OCI-LY7 (cell line): ENCODE results near the gene PLPP1. TPM values are rescaled to one million over a fixed set of nuclear protein-coding genes. Genes with fewer than 3 reads are reported as not detected.

ENCODE experiments used
- BruUV-seq: library from RNA; stranded (reverse); fragments of 400-500 nt; replicated peaks from 2 replicates; lab custom pipeline; 2021; lab: Mats Ljungman, UMichigan
- CTCF ChIA-PET: fragments of 300-600 bp; sonication (Branson Sonifier 250); formaldehyde crosslinking; loops from one replicate; lab custom pipeline; 2022; ENCODE audit warnings: antibody characterized with exemption; ENCODE audit not compliant: unreplicated experiment; lab: Charles Lee
- POLR2A ChIA-PET: fragments of 300-600 bp; sonication (Branson Sonifier 250); formaldehyde crosslinking; loops from one replicate; lab custom pipeline; 2022; ENCODE audit warnings: antibody characterized with exemption; lab: Charles Lee
- DNase-seq: peaks from one replicate; pipeline ENCODE4 v3.0.0-alpha.2; 2015; ENCODE audit warnings: low spot score
- H2AFZ ChIP-seq: fragments of 200-600 bp; sonication (generic), shearing (Covaris generic); 2 replicates; pipeline ENCODE4 v1.6.1; 2014; ENCODE audit warnings: mild to moderate bottlenecking, antibody characterized with exemption, low read length, moderate library complexity
- H3K27ac ChIP-seq: fragments of 200-600 bp; sonication (generic); 2 replicates; pipeline ENCODE4 v1.5.1; 2014; ENCODE audit warnings: mixed run types, low read depth, mild to moderate bottlenecking, moderate library complexity, low read length, inconsistent platforms; ENCODE audit not compliant: poor library complexity, severe bottlenecking
- H3K36me3 ChIP-seq: fragments of 200-600 bp; sonication (generic); 2 replicates; pipeline ENCODE4 v1.6.1; 2014; ENCODE audit warnings: mild to moderate bottlenecking, antibody characterized with exemption, low read length, moderate library complexity, mixed read lengths; ENCODE audit not compliant: insufficient read depth
- H3K4me1 ChIP-seq: fragments of 200-600 bp; sonication (generic); 2 replicates; pipeline ENCODE4 v1.5.1; 2014; ENCODE audit warnings: mild to moderate bottlenecking, low read length; ENCODE audit not compliant: insufficient read depth, poor library complexity, severe bottlenecking
- H3K4me2 ChIP-seq: fragments of 200-600 bp; sonication (generic); 2 replicates; pipeline ENCODE4 v1.6.1; 2014; ENCODE audit warnings: mild to moderate bottlenecking, low read length
- H3K4me3 ChIP-seq: fragments of 200-600 bp; sonication (generic); 2 replicates; pipeline ENCODE4 v1.5.1; 2014; ENCODE audit warnings: mild to moderate bottlenecking, low read depth, low read length; ENCODE audit not compliant: poor library complexity, severe bottlenecking
- H3K79me2 ChIP-seq: fragments of 200-600 bp; sonication (generic); 2 replicates; pipeline ENCODE4 v1.6.1; 2016; ENCODE audit warnings: low read depth, mild to moderate bottlenecking, low read length, moderate library complexity, mixed read lengths; ENCODE audit not compliant: insufficient read depth
- H3K9me2 ChIP-seq: fragments of 200-600 bp; sonication (generic); 2 replicates; pipeline ENCODE4 v1.6.1; 2016; ENCODE audit warnings: mild to moderate bottlenecking, low read length, mixed read lengths; ENCODE audit not compliant: insufficient read depth
- H3K9me3 ChIP-seq: fragments of 200-600 bp; sonication (generic); 2 replicates; pipeline ENCODE4 v1.6.1; 2014; ENCODE audit warnings: mild to moderate bottlenecking, mixed run types, low read length, mixed read lengths
- H4K20me1 ChIP-seq: fragments of 200-600 bp; sonication (generic); 2 replicates; pipeline ENCODE4 v1.6.1; 2014; ENCODE audit warnings: mild to moderate bottlenecking, antibody characterized with exemption, low read length, moderate library complexity, mixed read lengths; ENCODE audit not compliant: insufficient read depth
- CTCF ChIP-seq: fragments of 200-600 bp; sonication (generic); conservative IDR thresholded peaks from 2 replicates; pipeline ENCODE4 v1.5.1; 2014; ENCODE audit warnings: mild to moderate bottlenecking, antibody characterized with exemption, low read length, moderate library complexity, mixed read lengths
- EZH2phosphoT487 ChIP-seq: fragments of 200-600 bp; sonication (generic); IDR thresholded peaks from 2 replicates; pipeline ENCODE4 v1.6.1; 2018; ENCODE audit warnings: low read depth, borderline replicate concordance, mild to moderate bottlenecking, mixed run types, antibody characterized with exemption, low read length, moderate library complexity, mixed read lengths
- intact Hi-C: fragments of 100-400 bp; cut with micrococcal nuclease; formaldehyde crosslinking; loops from one replicate; pipeline ENCODE4 v1.10.0; 2022; ENCODE audit not compliant: unreplicated experiment
- total RNA-seq, 2 experiments: library from RNA; depleted of rRNA in 1 of 2; stranded (reverse); fragments of >200 nt in 1 of 2; shearing (Covaris generic) in 1 of 2; gene quantifications; 2 replicates each; pipeline ENCODE4 v1.2.3, GENCODE V29; 2014 to 2022

Gene PLPP1
- total RNA-seq, 2 experiments from 2014 or later = 2.3 to 6.8 TPM

DNA sequence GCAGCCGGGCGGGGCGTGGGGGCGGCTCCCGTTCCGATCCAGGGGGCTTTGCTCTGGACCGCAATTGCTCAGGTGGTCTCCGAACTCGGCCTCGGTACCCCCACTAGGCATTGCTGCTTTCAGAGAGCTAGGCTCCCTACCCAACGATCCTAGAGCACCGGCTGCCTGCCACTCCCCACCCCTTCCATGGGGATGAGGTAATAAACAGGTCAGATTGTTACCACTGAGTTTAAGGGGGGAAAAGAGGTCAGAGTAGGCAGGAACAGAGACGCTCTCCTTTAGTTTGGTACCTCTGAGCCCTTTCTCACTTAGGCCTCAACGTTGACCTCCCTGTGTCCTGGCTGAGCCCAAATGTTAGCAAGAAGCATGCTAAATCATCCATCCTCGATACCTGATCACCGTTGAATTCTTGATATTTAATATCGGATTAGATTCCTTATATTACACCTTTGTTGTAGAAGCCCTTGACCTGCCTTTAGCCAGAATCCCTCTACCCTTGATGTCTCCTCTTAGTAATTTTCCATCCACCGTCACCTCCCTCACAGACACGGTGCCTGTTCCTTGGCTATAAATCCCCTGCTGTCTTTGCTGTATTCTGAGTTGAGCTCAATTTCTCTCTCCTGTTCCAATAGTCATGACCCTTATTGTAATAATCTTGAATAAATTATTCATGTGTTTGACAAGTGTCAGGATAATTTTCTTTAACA lies 588 bp upstream of the PLPP1 start:
- no peaks in the 10 kb centered on the region for H3K36me3 ChIP-seq
- no peaks in the 10 kb centered on the region for H3K9me3 ChIP-seq
- H3K4me1 ChIP-seq = peaks cover 37% of the 10 kb centered on the region
- peak overlapping the region; percentile 84 for H3K4me3 ChIP-seq
- POLR2A ChIA-PET = interaction anchor here (1.0 to 1.1 kb wide), 2 partner anchors 132 to 164 kb away, joined by 3 read pairs; no protein-coding TSS in a partner anchor
- TF ChIP-seq EZH2phosphoT487 (no peak), CTCF (no peak)
- peak overlapping the region; percentile 92 for H2AFZ ChIP-seq
- no peak for DNase-seq
- CTCF ChIA-PET = no interaction called here
- no peaks in the 10 kb centered on the region for H3K9me2 ChIP-seq
- peak overlapping the region; percentile 75 for H3K4me2 ChIP-seq
- intact Hi-C loops = loop anchor here (5.0 to 10.0 kb wide), 4 partner anchors 132 to 361 kb away; partner anchors contain the start of gene CDC20B
- BruUV-seq = no TSS peak
- H4K20me1 ChIP-seq = no peaks in the 10 kb centered on the region
- H3K27ac ChIP-seq = no peak overlapping the region
- no peaks in the 10 kb centered on the region for H3K79me2 ChIP-seq

GRCh38 chr5:55533521-55534435 lies 986 bp downstream of the PLPP1 start:
- intact Hi-C loops = loop anchor here (10.0 kb wide), 2 partner anchors 209 to 359 kb away; partner anchors contain the start of gene CDC20B
- no peak overlapping the region for H3K27ac ChIP-seq
- CTCF ChIA-PET = no interaction called here
- POLR2A ChIA-PET = interaction anchor here (1.0 kb wide), 1 partner anchor 163 kb away, joined by 3 read pairs; no protein-coding TSS in a partner anchor
- no peaks in the 10 kb centered on the region for H3K9me2 ChIP-seq
- BruUV-seq = TSS peak; percentile 54
- H3K4me2 ChIP-seq = peak overlapping the region; percentile 75
- no peaks in the 10 kb centered on the region for H3K79me2 ChIP-seq
- TF ChIP-seq CTCF = no peak
- no peak for TF ChIP-seq EZH2phosphoT487
- peak; percentile 41 for DNase-seq
- peak overlapping the region; percentile 84 for H3K4me3 ChIP-seq
- no peaks in the 10 kb centered on the region for H3K9me3 ChIP-seq
- H3K4me1 ChIP-seq = peaks cover 28% of the 10 kb centered on the region
- no peaks in the 10 kb centered on the region for H4K20me1 ChIP-seq
- H2AFZ ChIP-seq = peak overlapping the region; percentile 92
- no peaks in the 10 kb centered on the region for H3K36me3 ChIP-seq
